ENCODE data around the gene AFG1L.
"Not testable (repeated sequence)": the region's sequence is repeated elsewhere in the genome, so short reads cannot be mapped to it uniquely, and the experiment has no call there.

The AFG1L gene

DNA sequence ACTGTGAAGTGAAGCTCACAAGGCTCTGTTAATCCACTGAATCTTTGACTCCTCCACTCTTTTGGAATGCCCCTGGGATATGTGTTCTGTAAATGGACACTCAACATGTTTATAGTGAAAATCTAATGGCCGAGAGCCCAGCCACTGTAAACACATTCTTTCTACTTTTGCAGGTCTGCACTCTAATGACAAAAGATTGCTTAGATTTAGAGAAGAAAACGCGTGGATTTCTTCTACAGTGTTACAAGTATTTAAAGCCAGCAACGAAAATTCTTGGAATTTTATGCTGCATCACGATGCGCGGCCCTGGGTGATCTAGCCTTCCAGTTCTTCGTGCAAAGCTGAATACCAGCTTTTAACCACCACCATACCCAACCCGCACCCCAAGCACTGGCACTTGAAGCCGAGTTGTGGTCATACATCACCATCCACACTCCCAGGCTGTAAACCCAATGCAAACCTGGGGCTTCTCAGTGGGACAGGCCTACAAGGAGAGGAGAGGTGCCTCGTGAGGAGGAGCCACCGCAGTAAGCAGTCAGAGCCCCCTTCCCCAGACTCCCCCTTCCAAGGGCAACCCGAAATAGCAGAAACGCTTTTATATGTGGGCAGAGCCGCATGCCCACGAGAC, 262.1 kb downstream of the AFG1L start:
- DNase-seq (ENCODE audit: low read depth in 3 of 3): no peak

DNA sequence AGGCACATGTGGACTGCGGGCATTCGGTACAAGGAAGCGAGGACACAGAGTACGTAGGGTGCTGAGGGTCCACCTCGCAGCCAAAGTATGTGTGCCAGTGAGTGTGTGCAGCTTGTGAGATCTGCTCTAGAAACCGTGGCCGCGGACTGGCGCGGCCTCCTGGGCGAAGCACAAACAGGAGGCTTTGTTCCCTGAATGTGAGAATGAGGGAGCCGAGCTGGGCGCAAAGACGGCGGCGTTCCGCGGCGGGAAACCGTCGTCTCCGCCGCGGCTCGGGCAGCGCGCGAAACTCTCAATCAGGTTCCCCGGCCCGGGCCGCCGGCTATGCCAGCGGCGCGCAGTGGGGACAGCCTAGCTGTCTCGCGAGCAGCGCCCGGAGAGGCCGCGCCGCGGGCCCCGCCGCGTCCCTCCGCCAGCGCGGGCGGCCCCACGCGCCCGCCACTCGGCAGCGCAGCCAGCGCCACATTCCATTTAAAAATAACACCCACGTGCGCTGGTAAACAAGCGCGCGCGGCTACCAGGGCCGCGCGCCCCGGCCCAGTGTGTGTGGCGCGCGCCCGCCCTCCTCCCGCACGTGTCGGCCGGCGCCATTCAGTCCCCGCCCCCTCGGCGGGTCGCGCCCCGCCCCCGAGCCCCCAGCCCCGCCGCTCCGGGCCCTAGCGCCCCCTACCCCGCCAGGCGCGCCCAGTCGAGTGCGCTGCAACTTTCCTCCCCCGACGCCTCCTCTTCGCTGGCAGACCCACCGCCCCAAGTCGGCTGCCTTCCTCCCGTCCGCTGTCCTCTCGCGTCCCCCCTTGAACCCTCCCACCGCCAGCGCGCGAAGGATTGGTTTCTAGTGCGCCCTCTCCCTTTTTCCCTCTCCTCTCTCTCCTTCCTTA, 262.9 kb downstream of the AFG1L start:
- peak; percentile 50 to 68 (median 60) for DNase-seq (ENCODE audit: low read depth in 3 of 3)

DNA sequence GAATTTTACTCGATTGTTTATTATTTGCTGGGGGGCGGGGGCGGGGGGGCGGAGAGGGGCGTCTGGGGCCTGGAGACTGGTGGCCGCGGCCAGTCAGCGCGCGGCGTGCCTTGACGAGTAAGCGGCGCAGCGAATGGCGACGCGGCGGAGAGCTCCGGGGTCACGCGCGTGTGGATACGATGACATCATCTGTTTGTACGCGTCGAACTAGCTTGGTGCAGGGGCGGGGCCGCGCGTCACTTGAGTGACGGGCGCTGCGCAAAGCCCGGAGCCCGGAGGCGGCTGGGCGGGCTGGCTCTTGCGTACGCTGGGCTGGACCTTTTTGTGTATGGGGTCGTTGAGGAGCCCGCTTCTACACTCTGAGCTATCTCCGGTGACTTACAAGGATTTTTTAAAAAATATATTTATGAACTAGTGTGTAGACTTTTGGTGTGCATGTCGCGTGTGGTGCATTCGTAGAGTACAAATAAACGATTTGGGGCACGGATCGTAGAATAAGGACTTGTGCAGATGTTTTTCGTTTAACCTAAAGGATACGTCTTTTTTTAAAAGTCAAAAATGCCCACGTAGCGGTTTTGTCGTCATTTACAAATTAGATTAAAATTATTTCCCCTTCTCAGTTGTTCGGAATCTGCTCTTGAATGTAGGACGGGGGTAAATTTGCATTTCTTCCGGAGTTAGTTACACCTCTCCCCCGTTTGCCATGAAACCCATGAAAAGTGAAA, 263.7 kb downstream of the AFG1L start:
- DNase-seq (ENCODE audit: low read depth in 3 of 3): peak; percentile 92 to 94 (median 94)

DNA sequence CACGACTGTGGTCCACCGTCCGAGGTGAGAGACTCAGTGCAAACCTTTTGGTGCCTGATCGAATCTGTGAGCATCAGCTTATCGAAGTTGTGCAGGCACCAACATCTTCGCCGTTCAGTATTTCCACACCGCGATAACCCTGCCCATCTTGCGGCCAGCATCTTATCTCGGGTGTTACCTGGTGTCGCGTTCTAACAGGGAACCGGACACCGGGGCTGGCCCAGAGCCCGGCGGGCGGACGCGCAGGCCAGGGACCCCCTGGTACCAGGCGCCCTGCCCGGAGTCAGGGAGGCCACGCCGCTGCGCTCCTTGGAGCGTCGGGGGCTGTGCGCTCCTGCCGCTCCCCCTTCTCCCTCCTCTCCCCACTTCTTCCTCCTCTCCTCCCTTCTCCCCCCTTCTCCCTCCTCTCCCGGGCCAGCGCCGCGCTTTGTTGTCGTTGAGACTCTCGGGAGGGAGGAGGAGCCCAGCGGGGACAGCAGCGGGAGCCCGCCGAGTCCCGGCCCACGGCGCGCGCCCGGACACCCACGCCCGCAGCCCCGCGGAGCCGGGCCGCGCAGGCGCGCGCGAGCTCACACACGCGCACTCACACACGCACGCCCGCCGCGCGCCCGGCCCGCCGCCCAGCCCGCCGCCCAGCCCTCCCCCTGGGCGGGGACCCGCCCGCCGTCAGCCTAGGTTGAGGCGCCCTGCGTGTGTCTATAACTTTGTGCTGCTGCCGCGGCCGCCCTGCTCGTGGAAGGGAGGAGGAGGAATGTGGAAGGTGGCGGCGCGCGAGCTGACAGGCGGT, 264.4 kb downstream of the AFG1L start:
- peak; percentile 62 to 79 (median 70) for DNase-seq (ENCODE audit: low read depth in 3 of 3)

DNA sequence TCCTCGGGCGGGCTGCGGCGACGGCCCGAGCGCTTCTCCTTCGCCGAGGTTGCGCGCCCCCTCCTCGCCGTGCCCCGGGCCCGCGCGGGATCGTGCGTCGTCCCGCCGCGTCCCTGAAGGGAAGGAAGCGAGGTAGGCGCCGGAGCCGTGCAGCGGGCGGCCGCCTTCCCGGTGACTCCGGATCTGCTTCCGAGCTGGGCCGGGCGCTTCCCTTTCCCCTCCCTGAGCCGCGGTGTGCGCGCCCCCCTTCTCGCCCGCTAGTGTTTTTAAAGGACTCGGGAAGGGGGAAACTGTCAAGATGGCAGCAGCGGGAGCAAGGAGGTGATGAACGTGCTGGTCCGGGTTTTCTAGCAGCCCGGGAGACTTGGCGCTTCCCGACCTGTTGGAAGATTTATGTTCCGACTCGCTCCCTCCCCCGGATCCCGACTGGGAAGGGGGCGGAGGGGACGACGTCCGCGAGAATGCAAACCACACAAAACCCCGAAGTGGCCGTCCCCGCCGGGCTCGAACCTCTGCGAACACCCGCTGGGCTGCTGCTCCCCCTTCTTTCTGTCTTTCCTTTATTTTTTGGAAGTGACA, 265.1 kb downstream of the AFG1L start:
- DNase-seq (ENCODE audit: low read depth in 3 of 3): peak in 1 of 3 experiments; percentile 15

DNA sequence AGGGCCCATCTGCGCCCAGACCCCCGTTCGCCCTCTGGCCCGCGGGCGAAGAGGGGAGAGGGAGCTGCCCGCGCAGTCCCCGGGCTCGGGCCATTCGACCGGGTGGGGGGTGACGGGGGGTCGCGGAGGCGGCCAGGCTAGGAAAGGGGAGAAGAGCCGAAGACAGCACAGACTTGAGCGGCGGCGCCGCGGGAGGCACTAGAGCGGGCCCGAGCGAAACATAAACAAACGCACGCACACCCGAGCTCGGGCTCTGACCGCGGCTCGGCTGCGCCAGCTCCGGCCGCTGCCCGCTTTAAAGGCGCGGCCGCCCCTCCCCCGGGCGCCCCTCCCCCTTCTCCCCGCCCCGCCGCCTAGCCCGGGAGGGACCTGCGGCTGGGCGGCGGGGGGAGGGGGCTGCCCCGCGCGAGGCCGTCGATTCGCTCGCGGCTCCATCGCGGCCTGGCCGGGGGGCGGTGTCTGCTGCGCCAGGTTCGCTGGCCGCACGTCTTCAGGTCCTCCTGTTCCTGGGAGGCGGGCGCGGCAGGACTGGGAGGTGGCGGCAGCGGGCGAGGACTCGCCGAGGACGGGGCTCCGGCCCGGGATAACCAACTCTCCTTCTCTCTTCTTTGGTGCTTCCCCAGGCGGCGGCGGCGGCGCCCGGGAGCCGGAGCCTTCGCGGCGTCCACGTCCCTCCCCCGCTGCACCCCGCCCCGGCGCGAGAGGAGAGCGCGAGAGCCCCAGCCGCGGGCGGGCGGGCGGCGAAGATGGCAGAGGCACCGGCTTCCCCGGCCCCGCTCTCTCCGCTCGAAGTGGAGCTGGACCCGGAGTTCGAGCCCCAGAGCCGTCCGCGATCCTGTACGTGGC, 265.8 kb downstream of the AFG1L start, which contains the start of gene FOXO3:
TSS of gene FOXO3 (plus strand) at position 455 of the 846 bp plus-strand sequence. CDS start at position 747, 292 bp downstream.
- DNase-seq (ENCODE audit: low read depth in 3 of 3): peak in 2 of 3 experiments; percentile 28 to 64

DNA sequence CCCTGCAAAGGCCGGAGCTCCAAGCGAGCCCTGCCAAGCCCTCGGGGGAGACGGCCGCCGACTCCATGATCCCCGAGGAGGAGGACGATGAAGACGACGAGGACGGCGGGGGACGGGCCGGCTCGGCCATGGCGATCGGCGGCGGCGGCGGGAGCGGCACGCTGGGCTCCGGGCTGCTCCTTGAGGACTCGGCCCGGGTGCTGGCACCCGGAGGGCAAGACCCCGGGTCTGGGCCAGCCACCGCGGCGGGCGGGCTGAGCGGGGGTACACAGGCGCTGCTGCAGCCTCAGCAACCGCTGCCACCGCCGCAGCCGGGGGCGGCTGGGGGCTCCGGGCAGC, 266.4 kb downstream of the AFG1L start:
- DNase-seq (ENCODE audit: low read depth in 3 of 3): not testable (repeated sequence)

DNA sequence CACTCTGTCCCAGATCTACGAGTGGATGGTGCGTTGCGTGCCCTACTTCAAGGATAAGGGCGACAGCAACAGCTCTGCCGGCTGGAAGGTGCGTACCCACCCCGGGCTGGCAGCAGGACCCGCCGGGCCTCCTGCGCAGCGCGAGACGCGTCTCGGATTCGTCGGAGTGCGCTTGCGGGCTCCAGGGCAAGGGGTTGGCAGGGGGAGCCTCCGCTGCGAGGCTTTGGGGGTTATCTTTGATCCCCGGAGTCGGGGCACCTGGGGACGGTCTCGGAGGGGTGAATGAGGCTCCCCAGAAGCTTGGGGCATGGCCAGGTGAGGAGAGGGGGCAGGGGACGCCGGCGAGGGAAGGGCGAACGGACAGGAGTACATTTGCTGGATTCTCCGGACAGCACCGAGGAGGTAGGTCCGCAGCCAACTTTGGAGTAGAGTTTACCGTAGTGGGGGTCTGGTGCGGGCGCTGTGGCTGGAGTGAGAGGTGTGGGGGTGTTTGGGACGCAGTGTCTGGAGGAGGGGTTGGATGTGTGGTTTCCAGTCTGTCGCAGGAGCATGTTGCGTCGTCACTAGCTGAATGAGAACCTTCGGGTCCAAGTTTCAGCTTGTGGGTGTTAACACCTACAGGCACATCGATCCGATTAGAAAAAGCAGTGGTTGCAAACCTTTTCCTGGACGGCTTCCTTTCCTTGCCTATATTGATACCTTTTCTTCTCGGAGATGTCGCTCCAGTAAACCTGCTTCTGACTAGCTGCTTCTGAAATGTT, 267.1 kb downstream of the AFG1L start:
- DNase-seq (ENCODE audit: low read depth in 3 of 3): no peak

DNA sequence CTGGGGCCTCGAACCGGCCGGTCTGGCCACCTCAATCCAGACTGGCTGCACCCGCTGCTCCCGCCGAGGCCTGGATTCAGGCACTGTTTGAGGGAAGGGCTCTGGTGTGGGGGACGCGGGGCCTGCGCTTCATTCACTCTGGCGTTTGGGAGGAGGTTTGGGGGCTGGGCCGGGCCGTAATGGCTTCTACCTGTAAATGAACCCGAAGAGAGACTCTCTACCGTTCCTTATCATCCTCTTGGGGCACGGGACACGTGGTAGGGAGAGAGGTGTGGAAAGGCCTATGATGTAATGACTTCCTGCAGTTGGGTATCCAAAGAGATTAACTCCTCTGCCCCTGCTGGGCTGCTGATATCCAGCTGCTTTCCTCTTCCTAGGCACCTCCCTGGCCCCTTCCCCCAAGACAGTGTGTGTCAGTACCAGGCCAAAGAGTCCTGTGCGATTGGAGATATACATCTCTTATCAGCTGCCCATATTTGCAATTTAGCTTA, 267.7 kb downstream of the AFG1L start:
- no peak for DNase-seq (ENCODE audit: low read depth in 3 of 3)

DNA sequence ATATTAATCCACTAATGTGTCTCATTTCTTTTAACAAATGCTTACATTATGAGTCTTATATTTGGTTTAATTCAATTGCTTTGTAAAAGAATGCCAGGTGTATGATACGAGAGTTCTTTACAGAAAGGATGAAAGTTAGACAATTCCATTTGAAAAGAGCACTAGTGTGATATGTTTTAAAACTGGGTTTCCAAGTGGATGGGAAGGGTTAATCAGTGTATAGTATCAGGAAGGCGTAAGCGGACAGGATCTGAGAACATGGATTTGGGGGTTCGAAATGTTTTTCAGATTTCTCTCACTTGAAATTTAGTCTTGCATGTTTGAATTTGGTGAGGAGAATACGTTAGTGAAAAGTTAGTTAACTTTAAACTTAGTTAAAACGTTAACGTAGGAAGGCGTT, 268.4 kb downstream of the AFG1L start:
- DNase-seq (ENCODE audit: low read depth in 3 of 3): no peak

DNA sequence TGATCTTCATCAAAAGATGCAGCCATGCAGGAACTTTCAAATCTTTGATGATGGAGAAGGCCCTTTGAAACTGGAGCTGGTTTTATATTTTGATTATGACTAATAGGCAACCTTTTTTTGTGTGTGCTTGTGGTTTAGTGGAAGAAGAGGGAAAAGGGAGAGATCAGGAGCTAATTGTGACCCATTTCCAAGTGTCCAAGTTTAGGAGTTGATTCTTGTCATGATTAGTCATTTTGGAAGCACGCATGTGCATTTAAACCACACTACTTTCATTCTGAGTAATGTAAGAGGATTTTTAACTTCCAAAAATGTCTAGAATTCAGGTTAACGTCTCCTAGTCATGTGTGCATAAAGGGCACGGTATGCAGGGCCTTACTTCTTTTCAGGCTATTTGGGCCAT, 269.3 kb downstream of the AFG1L start:
- DNase-seq (ENCODE audit: low read depth in 3 of 3): no peak

DNA sequence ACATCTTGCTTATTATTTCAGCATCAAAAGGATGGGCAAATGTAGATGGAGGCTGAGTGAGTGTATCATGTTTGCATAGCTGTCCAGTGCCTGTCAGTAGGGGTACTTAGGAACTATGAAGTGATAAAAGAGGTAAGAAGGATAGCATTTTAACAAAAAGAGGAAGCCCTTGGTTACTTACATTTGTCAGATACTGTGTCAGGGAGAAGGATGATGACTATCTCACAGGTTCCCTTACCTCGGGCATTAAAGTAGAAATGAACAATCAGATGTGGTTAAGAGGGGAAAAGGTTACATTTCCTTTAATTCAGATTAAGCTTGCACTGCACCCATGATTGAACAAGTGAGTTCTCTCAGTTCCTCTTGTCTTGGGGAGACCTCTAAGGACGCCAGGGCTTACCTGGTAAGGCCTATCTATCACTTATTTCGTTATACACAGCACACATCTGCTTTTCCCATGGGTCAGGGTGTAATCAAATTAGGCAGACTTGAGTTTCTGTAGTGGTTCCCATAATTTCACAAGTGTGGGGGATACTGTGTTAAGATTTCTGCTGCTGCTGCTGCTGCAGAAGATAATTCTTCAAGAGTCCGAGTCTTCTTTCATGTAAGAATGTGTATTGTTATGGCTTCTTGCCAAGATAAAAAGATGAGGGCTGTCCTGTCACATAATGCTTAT, 270.4 kb downstream of the AFG1L start:
- no peak for DNase-seq (ENCODE audit: low read depth in 3 of 3)

DNA sequence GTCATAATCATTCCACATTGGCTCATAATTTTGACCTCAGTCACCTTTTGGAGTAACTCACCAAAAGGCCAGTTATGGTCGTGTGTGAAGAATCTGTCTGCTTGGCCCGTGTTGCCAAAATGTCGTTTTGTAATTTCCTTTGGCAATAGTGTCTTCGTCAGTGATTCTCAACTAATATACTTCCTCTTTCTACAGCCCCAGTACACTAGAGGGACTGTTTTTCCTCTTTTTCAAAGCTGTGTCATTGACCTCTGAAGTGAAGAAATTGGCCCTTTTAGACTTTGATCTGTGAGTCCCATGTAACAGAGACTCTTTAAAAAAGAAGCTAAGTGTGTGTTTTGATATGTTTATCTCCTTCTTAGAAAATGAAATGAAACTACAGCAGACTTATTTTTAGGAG, 271.0 kb downstream of the AFG1L start:
- no peak for DNase-seq (ENCODE audit: low read depth in 3 of 3)

DNA sequence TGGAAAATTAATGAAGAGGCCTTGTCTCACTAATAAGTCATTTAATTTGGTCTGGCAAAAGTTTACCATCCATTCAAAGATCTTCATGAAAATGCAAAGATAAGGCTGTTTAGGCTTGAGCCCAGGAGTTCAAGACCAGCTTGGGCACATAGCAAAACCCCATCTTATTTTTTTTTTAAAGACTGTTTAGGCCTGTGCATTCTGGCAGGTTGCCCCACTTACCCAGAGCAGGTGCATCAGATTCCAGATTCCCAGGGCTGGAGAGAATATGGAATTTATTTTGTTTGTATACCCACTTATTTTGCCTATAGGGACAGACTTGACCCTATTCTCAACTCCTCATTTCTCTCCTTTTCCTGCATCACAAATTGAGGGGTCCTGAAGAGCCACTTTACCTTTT, 271.6 kb downstream of the AFG1L start:
- DNase-seq (ENCODE audit: low read depth in 3 of 3): no peak

DNA sequence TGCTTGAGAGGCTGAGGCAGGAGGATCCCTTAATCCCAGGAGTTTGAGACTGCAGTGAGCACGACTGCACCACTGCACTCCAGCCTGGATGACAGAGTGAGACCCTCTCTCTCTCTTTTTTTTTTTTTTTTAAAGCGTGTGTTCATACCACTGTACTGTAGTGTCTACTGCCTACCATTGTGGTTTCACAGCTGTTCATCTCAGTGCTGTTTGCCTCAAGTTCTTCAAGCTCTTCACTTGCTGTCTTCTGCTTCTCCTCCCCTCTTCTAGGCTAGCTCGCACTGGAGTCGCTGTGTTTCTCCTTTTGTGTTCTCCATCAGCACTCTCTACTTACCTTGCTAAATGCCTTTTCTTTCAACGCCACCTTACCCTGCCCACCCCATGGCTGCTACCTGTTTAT, 273.2 kb downstream of the AFG1L start:
- no peak for DNase-seq (ENCODE audit: low read depth in 3 of 3)

DNA sequence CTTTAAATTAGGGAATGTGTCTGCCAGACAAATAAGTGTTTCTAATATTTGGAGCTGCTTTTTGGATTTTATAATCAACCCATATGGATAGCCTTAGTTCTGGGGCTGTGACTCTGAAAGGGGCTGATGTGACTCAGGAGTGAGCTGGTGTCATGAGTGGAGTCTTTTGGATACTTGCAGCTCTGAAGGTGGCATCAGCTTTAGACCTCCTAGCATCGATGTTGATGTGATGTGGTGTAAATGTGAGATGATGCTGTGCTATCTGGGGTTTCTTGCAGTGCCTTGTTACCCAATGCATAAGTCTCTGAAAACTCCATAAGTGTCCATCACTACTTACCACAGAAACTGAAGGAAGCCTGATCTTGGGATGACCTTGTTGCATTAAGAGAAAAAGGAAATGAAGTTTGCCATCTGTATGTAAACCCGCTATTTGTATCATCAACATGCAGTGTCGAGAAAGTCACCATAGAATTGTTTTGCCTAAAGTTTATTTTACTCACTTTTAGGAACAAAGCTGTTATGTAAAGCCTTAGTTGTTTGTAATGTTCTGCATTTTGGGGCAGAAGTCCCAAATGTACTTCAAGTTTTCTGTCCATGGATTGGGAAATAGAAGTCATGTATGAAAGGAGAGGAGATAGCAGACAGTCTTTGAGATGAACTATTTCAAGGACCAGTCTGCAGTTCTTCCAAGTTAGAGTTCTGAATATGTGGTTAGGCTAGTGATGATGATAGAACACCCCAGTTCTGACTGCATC, 273.9 kb downstream of the AFG1L start:
- DNase-seq (ENCODE audit: low read depth in 3 of 3): no peak

DNA sequence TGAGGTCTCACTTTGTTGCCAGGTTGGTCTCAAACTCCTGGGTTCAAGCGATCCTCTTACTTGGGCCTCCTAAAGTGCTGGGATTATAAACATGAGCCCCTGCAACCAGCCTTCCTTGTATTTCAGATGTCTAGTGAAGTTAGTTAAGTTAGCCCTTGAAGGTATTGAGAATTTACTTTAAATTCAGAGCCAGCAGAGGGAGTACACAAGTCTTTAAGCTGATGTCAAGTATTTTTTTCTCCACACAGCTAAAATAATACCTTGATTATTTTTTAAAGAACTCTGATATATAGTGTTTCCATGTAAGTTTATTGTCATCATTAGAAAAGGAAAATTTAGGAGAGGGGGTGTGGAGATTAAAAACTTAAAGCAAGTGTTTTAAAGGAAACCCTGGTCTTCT, 275.7 kb downstream of the AFG1L start:
- no peak for DNase-seq (ENCODE audit: low read depth in 3 of 3)

DNA sequence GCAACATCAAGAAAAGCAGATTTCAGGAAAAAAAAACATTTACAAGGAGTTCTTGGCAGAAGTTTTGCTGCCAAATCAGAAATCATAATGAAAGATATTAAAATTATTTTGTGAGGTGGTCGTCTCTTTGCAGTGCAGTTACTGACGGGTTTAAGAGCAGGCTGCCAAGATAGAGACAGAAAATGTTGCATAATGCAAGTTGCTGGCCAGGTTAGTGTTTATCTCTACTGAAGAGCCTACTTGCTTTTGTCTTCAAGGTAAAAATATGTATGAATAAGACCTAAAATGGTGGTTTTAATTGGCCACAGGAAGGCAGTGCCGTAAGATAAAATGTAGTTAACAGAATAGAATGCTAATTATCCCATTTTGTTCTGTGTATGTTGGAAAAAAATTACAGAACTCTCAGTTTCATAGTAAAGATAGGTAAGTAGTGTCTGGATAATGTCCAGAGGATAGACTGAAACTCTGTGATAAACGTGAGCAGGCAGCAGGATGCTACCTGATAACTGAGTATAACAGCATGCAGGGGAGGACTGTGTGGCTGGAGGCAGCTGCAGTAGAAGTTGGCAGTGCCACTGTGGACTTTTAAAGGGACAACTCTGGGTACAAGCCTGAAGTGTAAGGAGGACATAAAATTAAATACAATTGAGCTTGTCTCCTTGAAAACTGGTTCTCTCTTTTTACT, 279.7 kb downstream of the AFG1L start:
- DNase-seq (ENCODE audit: low read depth in 3 of 3): no peak

Measured in stimulated activated CD4-positive, alpha-beta T cell treated with anti-CD3 and anti-CD28 coated beads, TNF-alpha, amount 100 ng/mL, for 24 hours (primary cell).